A549 (cell line): ENCODE data around the gene STAT5A. TPM values are rescaled to one million over a fixed set of nuclear protein-coding genes. Genes with fewer than 3 reads are reported as not detected.

Experiments
- ATAC-seq, 2 experiments: fragments of 200-7000 bp in 1 of 2; fragments of >200 bp in 1 of 2; cut with Nextera tagmentation in 1 of 2; cut with Tn5 transposase in 1 of 2; 3 replicates each; pipeline versions ENCODE4 v1.8.0 to v1.9.1; 2018 to 2020; ENCODE audit warnings: mild to moderate bottlenecking in 1 of 2, moderate library complexity in 1 of 2
- CTCF ChIA-PET: fragments of 300-600 bp; sonication (Branson Sonifier 250); formaldehyde crosslinking; extraction: SDS; loops from one replicate; lab custom pipeline; 2021; ENCODE audit warnings: antibody characterized with exemption, inconsistent platforms; lab: Yijun Ruan, JAX
- POLR2A ChIA-PET: fragments of 350-600 bp; formaldehyde crosslinking; extraction: SDS; loops from one replicate; lab custom pipeline; 2021; ENCODE audit warnings: antibody characterized with exemption, inconsistent platforms; lab: Yijun Ruan, JAX
- DNase-seq, 2 experiments: peaks; one replicate each; pipeline versions ENCODE4 v3.0.0 to v3.0.0-alpha.2; 2011 to 2016; ENCODE audit warnings: low read depth in 1 of 2, low spot score in 1 of 2
- FAIRE-seq: peaks from 2 replicates; lab custom pipeline; 2011; peaks lifted over from hg19 to GRCh38; lab: Jason Lieb, UNC
- H3K27ac ChIP-seq, 2 experiments: fragments of >200 bp; sonication (Bioruptor Twin); formaldehyde crosslinking; 3 replicates each; pipeline ENCODE4 v1.5.1; 2016 to 2017
- H3K4me1 ChIP-seq: fragments of >200 bp; sonication (Bioruptor Twin); formaldehyde crosslinking; 3 replicates; pipeline ENCODE4 v1.6.1; 2016
- H3K4me2 ChIP-seq: fragments of >200 bp; sonication (Bioruptor Twin); formaldehyde crosslinking; 3 replicates; pipeline ENCODE4 v1.6.1; 2016
- H3K4me3 ChIP-seq: fragments of >200 bp; sonication (Bioruptor Twin); formaldehyde crosslinking; 3 replicates; pipeline ENCODE4 v1.5.1; 2016
- H3K9me3 ChIP-seq: fragments of >200 bp; sonication (Bioruptor Twin); formaldehyde crosslinking; 3 replicates; pipeline ENCODE4 v1.6.1; 2016
- BHLHE40 ChIP-seq: IDR thresholded peaks from 2 replicates; pipeline ENCODE4 v1.6.1; 2012; ENCODE audit warnings: low read depth, low read length, inconsistent platforms
- CBX2 ChIP-seq: fragments of 200-600 bp; sonication (generic); IDR thresholded peaks from 2 replicates; pipeline ENCODE4 v1.6.1; 2016; ENCODE audit warnings: low read depth, mild to moderate bottlenecking, borderline replicate concordance
- CEBPB ChIP-seq, 2 experiments: fragments of >200 bp in 1 of 2; sonication (Bioruptor Twin) in 1 of 2; formaldehyde crosslinking in 1 of 2; IDR thresholded peaks; 2 replicates each; pipeline ENCODE4 v1.6.1; 2012 to 2016
- CTCF ChIP-seq: fragments of >200 bp; sonication (Bioruptor Twin); formaldehyde crosslinking; IDR thresholded peaks from 3 replicates; pipeline ENCODE4 v1.5.1; 2016
- E2F6 ChIP-seq: IDR thresholded peaks from 2 replicates; pipeline ENCODE4 v1.6.1; 2012; ENCODE audit warnings: low read depth, borderline replicate concordance
- ELK1 ChIP-seq: fragments of 150-350 bp; IDR thresholded peaks from 2 replicates; pipeline ENCODE4 v1.6.1; 2014; ENCODE audit warnings: low read depth, mild to moderate bottlenecking, low read length
- FOSB ChIP-seq: fragments of 250-450 bp; sonication (Bioruptor Pico); IDR thresholded peaks from 2 replicates; pipeline ENCODE4 v1.5.0; 2020; ENCODE audit warnings: mild to moderate bottlenecking, moderate library complexity
- FOSL2 ChIP-seq, 2 experiments: fragments of 450-650 bp in 1 of 2; fragments of >200 bp in 1 of 2; sonication (Bioruptor Twin) in 1 of 2; formaldehyde crosslinking; IDR thresholded peaks; 2 replicates each; pipeline versions ENCODE4 v1.5.0 to v1.6.1; 2016 to 2020; ENCODE audit warnings: mild to moderate bottlenecking in 1 of 2, moderate library complexity in 1 of 2
- GATA3 ChIP-seq: IDR thresholded peaks from 2 replicates; pipeline ENCODE4 v1.6.1; 2012; ENCODE audit warnings: borderline replicate concordance
- HES2 ChIP-seq: fragments of >200 bp; sonication (Bioruptor Twin); formaldehyde crosslinking; IDR thresholded peaks from 2 replicates; pipeline ENCODE4 v1.6.1; 2016
- JUN ChIP-seq, 2 experiments: fragments of >200 bp; sonication (Bioruptor Twin); formaldehyde crosslinking; IDR thresholded peaks; 2 replicates in 1 of 2; 3 replicates in 1 of 2; pipeline ENCODE4 v1.6.1; 2016 to 2017
- JUNB ChIP-seq: fragments of >200 bp; sonication (Bioruptor Twin); formaldehyde crosslinking; IDR thresholded peaks from 2 replicates; pipeline ENCODE4 v1.6.1; 2016
- MAX ChIP-seq: IDR thresholded peaks from 2 replicates; pipeline ENCODE4 v1.6.1; 2012
- NFE2L2 ChIP-seq: fragments of 150-350 bp; conservative IDR thresholded peaks from 2 replicates; pipeline ENCODE4 v1.6.1; 2014; ENCODE audit warnings: low read length
- NPAS2 ChIP-seq: fragments of 250-450 bp; sonication (Bioruptor Pico); IDR thresholded peaks from 2 replicates; pipeline ENCODE4 v1.8.0; 2022; ENCODE audit warnings: mild to moderate bottlenecking, moderate library complexity, borderline replicate concordance
- NR3C1 ChIP-seq: fragments of >200 bp; sonication (Bioruptor Twin); formaldehyde crosslinking; IDR thresholded peaks from 3 replicates; pipeline ENCODE4 v1.6.1; 2017
- POLR2A ChIP-seq: IDR thresholded peaks from 2 replicates; pipeline ENCODE4 v1.6.1; 2012; ENCODE audit warnings: mild to moderate bottlenecking, low read length
- RAD21 ChIP-seq, 2 experiments: fragments of >200 bp in 1 of 2; sonication (Bioruptor Twin) in 1 of 2; formaldehyde crosslinking in 1 of 2; IDR thresholded peaks in 1 of 2; conservative IDR thresholded peaks in 1 of 2; 2 replicates in 1 of 2; 3 replicates in 1 of 2; pipeline ENCODE4 v1.6.1; 2012 to 2018; ENCODE audit warnings: inconsistent platforms in 1 of 2
- RCOR1 ChIP-seq: fragments of 150-350 bp; IDR thresholded peaks from 2 replicates; pipeline ENCODE4 v1.6.1; 2014; ENCODE audit warnings: antibody characterized with exemption, low read length, low read depth
- RFX5 ChIP-seq: fragments of 450-650 bp; IDR thresholded peaks from 2 replicates; pipeline ENCODE4 v1.7.1; 2014; ENCODE audit warnings: antibody characterized with exemption, mild to moderate bottlenecking, moderate library complexity
- RNF2 ChIP-seq: fragments of 200-600 bp; sonication (generic); IDR thresholded peaks from 2 replicates; pipeline ENCODE4 v1.6.1; 2016; ENCODE audit warnings: low read depth, mild to moderate bottlenecking, antibody characterized with exemption, moderate library complexity, borderline replicate concordance
- SMC3 ChIP-seq: fragments of >200 bp; sonication (Bioruptor Twin); formaldehyde crosslinking; IDR thresholded peaks from 3 replicates; pipeline ENCODE4 v1.6.1; 2018; ENCODE audit warnings: inconsistent platforms
- SREBF2 ChIP-seq: fragments of 450-650 bp; IDR thresholded peaks from 2 replicates; pipeline ENCODE4 v1.6.1; 2014; ENCODE audit warnings: mild to moderate bottlenecking, moderate library complexity
- USF2 ChIP-seq: fragments of 450-650 bp; IDR thresholded peaks from 2 replicates; pipeline ENCODE4 v1.6.1; 2014; ENCODE audit warnings: antibody characterized with exemption
- ZFP36 ChIP-seq: fragments of 450-650 bp; IDR thresholded peaks from 2 replicates; pipeline ENCODE4 v1.6.1; 2014; ENCODE audit warnings: borderline replicate concordance; ENCODE audit not compliant: partially characterized antibody
- ZNF302 ChIP-seq: fragments of 250-450 bp; sonication (Bioruptor Pico); IDR thresholded peaks from 2 replicates; pipeline ENCODE4 v1.9.0; 2021; ENCODE audit warnings: inconsistent platforms, mild to moderate bottlenecking, moderate library complexity
- ZSCAN20 ChIP-seq: fragments of 250-450 bp; sonication (Bioruptor Pico); IDR thresholded peaks from 2 replicates; pipeline ENCODE4 v1.8.0; 2022; ENCODE audit warnings: mild to moderate bottlenecking, moderate library complexity
- WGBS: methylation state at CpG from one replicate; pipeline ENCODE4 v1.1.6; 2017; ENCODE audit errors: missing lambda C conversion rate; 5-methylcytosine and 5-hydroxymethylcytosine counted together
- polyA plus RNA-seq, 4 experiments: library from polyadenylated mRNA; depleted of rRNA in 3 of 4; stranded (reverse); fragments of >200 nt; fragmentation: RNase III in 1 of 4; extraction: RNeasy Plus Mini Kit Qiagen cat#74134 plus additional on column Dnase treatment in 1 of 4; gene quantifications; 2 replicates in 3 of 4; 3 replicates in 1 of 4; pipeline ENCODE4 v1.2.3, GENCODE V29; 2011 to 2017

The STAT5A gene
- polyA plus RNA-seq, 2 of the 4 experiments (the other 2 are of a cell fraction), result 2.2 to 4.0 TPM

GRCh38 chr17:42321555-42321954, 33.3 kb downstream of the STAT5A start:
- DNase-seq (no peak), ATAC-seq (no peak), FAIRE-seq (no peak)
- Histone ChIP-seq H3K9me3 (no peaks in the 10 kb centered on the region), H3K4me3 (no peak overlapping the region), H3K27ac (no peak overlapping the region), H3K4me1 (peaks cover 40% of the 10 kb centered on the region), H3K4me2 (no peak overlapping the region)
- ChIA-PET POLR2A (interaction anchor here (0.6 kb wide), 1 partner anchor 50 kb away, joined by 4 read pairs; no protein-coding TSS in a partner anchor), CTCF (interaction anchor here (0.6 to 31.0 kb wide), 30 partner anchors 10 to 349 kb away, joined by 3 to 1360 read pairs (median 8); partner anchors contain the start of genes CAVIN1 and STAT3)
- no peak for TF ChIP-seq SMC3
- no peak for TF ChIP-seq GATA3
- no peak for TF ChIP-seq CEBPB (IDR thresholded peaks at IDR 0.05)
- TF ChIP-seq NFE2L2, result no peak
- no peak for TF ChIP-seq RCOR1
- TF ChIP-seq ZSCAN20 (CRISPR knock-in tag), result no peak
- no peak for TF ChIP-seq JUNB
- no peak for TF ChIP-seq ZFP36
- no peak for TF ChIP-seq SREBF2
- TF ChIP-seq POLR2A, result no peak
- no peak for TF ChIP-seq CTCF
- TF ChIP-seq JUN (IDR thresholded peaks at IDR 0.05), result no peak
- TF ChIP-seq ELK1, result no peak
- TF ChIP-seq FOSB, result no peak
- TF ChIP-seq ZNF302 (CRISPR knock-in tag), result no peak
- TF ChIP-seq HES2, result no peak
- TF ChIP-seq BHLHE40, result no peak
- no peak for TF ChIP-seq RFX5
- TF ChIP-seq USF2, result no peak
- WGBS, result 94% methylated on average over 4 of the region's 4 CpGs

- FAIRE-seq (peak; percentile 96), DNase-seq (peak; percentile 97 to 98), ATAC-seq (peak; percentile 83 to 87)
- H3K9me3 ChIP-seq, result no peaks in the 10 kb centered on the region
- TF ChIP-seq E2F6 (0 out of 2 replicates have a peak, but pooled peaks have one; percentile 33), ZNF302 (CRISPR knock-in tag) (no peak), RAD21 (conservative IDR thresholded peaks at IDR 0.05 in 1 of 2, IDR thresholded peaks at IDR 0.05 in 1 of 2) (peak; percentile 100), NPAS2 (CRISPR knock-in tag) (0 out of 2 replicates have a peak, but pooled peaks have one; percentile 14), SMC3 (peak; percentile 100), CTCF (peak; percentile 100), MAX (peak; percentile 70), CBX2 (no peak), CEBPB (IDR thresholded peaks at IDR 0.05) (peak in 1 of 2 experiments; percentile 12; a peak in 1 of 4 replicates), NR3C1 (no peak), FOSL2 (IDR thresholded peaks at IDR 0.05) (no peak), FOSL2 (CRISPR knock-in tag; IDR thresholded peaks at IDR 0.05) (peak; percentile 39; the same call in 1 of the 2 replicates), RNF2 (no peak), GATA3 (peak; percentile 26; the same call in 1 of the 2 replicates)
- H3K4me2 ChIP-seq, result peak overlapping the region; percentile 16; the same call in 1 of the 3 replicates
- ChIA-PET POLR2A (interaction anchor here (1.4 kb wide), 1 partner anchor 66 kb away, joined by 4 read pairs; the partner anchor contains the start of gene STAT3), CTCF (interaction anchor here (0.6 to 31.0 kb wide), 59 partner anchors 9 to 350 kb away, joined by 3 to 1360 read pairs (median 4); partner anchors contain the start of genes CAVIN1, STAT3 and STAT5B)
- WGBS, result 22% methylated on average over 10 of the region's 10 CpGs
- peak overlapping the region; percentile 59 to 89 for H3K27ac ChIP-seq
- H3K4me3 ChIP-seq, result no peak overlapping the region
- peaks cover 51% of the 10 kb centered on the region for H3K4me1 ChIP-seq
Measured at GRCh38 chr17:42322382-42323267, 34.3 kb downstream of the STAT5A start.
